Measurements from ENCODE around the gene CPS1. TPM values are rescaled to one million over a fixed set of nuclear protein-coding genes. Genes with fewer than 3 reads are reported as not detected.

CPS1 gene
- total and polyA plus RNA-seq, 2 experiments from 2014 or later, result 5.5 to 11.0 TPM

- TF ChIP-seq ZNF462 (CRISPR knock-in tag; IDR thresholded peaks at IDR 0.05) (no peak), EZH2phosphoT487 (IDR thresholded peaks at IDR 0.05; ENCODE audit: unreplicated experiment) (no peak), ETS1 (IDR thresholded peaks at IDR 0.05) (no peak), ZNF114 (CRISPR knock-in tag; IDR thresholded peaks at IDR 0.05) (no peak), STAT1 (IDR thresholded peaks at IDR 0.05; ENCODE audit: unreplicated experiment) (no peak), ZNF331 (CRISPR knock-in tag; IDR thresholded peaks at IDR 0.05; ENCODE audit: low read depth) (no peak), REST (IDR thresholded peaks at IDR 0.05; ENCODE audit: unreplicated experiment) (no peak), CREB1 (CRISPR knock-in tag; IDR thresholded peaks at IDR 0.05; ENCODE audit: low read depth) (no peak), JUNB (IDR thresholded peaks at IDR 0.05; ENCODE audit: unreplicated experiment) (no peak), EZH2 (IDR thresholded peaks at IDR 0.05; ENCODE audit: low read depth, unreplicated experiment) (no peak), POLR2AphosphoS5 (IDR thresholded peaks at IDR 0.05; ENCODE audit: low read depth) (no peak)
Measured at GRCh38 chr2:210519594-210519993, 36.8 kb upstream of the CPS1 start (continued).
